Fibroblast of upper back skin (primary cell): ENCODE data around the gene KDM5B.
"Not testable (repeated sequence)": the region's sequence is repeated elsewhere in the genome, so short reads cannot be mapped to it uniquely, and the experiment has no call there.

ENCODE experiments used
- DNase-seq: peaks from one replicate; pipeline ENCODE4 v3.0.0-alpha.2; 2013

The KDM5B gene

DNA sequence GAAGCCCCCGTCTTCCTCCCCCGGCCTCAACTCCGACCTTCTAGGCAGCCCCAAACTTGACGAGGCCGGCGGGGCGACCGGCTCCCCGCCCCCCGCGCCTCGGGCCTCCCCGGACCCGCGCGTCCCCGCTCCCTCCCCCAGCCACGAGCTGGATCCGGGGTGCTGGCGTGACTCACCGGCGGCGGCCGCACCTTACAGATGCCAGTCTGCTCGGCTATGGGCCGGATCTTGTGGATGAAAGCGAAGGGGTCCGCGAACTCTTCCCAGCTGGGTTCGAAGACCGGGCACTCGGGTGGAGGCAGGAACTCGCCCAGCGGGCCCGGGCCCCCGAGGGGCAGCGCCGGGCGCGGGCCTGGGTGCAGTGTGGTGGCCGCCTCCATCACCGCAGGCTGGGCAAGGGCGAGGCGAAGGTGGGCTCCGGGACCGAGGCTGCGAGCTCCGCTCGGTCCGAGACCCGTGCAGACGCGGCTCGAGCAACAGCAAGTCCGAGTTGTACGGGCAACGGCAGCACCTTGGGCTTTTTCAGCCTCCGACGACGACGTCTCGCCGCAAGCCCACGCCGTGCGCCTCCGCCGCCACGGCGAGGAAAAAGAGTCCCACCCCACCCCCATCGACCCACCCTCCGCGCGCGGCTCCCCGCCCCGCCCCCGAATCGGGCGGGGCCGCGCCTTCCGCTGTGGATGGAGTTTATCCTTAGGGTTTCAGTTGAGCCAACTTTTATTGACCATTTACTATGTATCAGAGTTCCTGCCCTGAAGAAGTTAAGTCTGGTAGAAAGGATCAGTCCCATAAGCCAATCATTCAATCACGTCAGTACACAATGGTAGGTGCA lies at the start of gene KDM5B:
TSS of gene KDM5B (minus strand) at position 496 of the 832 bp plus-strand sequence. CDS start at position 380, 116 bp downstream.
- peak; percentile 71 for DNase-seq

DNA sequence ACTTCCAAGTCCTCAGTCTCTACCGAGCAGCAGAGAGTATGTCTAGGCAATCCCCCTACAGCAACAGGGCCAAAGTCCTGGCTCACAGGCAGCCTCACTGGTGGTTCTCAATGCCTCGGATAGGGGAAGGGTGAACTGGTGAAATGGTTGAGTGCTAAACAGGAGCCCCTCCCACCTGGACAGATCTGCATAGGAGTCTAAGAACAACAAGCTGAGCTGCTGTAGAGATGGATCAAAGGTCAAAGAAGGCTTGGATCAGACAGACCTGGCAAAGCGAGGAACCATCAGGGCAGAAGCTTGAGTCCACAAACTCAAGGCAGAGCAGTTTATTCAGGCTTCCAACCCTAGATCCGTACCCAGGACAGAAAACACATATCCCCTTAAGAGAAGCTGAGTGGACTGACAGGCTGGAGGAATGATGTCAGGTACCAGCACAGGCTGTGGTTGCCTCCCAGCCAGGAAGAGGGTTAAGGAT lies 49.0 kb upstream of the KDM5B start:
- DNase-seq = no peak

DNA sequence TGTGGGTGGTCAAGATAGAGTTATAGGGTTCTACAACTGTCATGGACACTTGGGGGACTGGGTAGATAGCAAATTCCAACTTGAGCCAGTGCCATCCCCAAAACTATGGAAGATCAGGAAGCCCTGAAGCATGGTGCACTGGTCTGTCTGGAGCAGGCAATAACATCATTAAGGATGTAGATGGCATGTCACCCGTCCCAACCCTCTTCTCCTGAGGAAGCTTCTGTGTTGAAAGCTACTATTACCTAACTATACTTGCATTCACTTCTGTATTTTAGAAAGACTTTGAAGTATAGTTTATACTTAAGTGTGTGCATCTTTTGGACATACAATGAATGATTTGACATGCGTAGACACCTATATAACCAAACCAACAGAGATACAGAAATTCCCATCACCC lies 47.8 kb upstream of the KDM5B start:
- DNase-seq = no peak

DNA sequence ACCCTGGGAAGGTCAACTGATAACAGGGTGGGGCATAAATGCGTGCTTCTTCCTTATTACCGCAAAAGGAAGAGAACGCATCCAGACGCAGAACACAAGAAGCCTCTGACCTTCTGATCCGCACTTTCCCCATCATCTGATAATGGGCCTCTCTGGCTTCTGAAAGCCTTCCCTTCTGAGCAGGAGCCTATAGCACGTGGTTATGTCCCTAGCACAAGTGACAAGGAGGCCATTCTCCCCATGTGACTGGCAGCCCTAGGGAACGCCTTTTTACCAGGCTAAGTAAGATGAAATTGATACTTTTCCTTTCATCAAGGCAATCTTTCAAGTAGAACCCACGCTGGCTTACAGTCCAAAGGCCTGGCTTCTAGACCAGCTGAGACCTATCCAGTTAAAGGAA lies 46.6 kb upstream of the KDM5B start:
- DNase-seq = no peak

DNA sequence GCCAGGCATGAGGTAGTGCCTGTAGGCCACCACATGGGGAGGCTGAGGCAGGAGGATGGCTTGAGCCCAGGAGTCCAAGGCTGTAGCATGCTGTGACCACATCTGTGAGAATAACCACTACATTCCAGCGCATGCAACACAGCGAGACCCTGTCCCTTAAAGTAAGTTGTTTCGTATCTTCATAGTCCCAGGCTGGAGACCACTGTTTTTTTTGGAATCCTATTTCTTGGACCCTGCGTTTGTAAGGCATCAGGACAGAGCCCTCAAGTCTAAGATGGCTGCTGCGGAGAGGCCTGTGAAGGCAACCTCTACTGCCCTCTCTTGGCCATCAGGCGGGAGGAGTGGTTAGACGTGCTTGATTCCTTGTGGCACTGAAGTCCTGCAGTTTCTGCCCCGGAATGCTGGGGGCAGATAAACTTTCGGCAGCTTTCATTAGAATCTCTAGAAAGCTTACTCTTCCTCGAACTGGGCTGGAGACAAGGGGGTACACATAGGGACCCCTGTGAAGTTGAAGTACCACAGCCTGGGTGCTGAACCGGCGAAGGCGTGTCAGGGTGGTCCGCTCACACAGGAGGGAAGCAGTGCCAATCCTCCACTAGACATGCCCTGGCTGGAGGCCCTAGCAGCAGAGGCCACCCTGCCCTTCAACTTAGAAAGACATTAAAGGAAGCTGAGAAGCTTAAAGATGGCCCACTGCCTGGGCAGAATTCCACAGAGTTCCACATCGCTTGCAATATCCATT lies 44.1 kb upstream of the KDM5B start:
- peak; percentile 62 for DNase-seq

DNA sequence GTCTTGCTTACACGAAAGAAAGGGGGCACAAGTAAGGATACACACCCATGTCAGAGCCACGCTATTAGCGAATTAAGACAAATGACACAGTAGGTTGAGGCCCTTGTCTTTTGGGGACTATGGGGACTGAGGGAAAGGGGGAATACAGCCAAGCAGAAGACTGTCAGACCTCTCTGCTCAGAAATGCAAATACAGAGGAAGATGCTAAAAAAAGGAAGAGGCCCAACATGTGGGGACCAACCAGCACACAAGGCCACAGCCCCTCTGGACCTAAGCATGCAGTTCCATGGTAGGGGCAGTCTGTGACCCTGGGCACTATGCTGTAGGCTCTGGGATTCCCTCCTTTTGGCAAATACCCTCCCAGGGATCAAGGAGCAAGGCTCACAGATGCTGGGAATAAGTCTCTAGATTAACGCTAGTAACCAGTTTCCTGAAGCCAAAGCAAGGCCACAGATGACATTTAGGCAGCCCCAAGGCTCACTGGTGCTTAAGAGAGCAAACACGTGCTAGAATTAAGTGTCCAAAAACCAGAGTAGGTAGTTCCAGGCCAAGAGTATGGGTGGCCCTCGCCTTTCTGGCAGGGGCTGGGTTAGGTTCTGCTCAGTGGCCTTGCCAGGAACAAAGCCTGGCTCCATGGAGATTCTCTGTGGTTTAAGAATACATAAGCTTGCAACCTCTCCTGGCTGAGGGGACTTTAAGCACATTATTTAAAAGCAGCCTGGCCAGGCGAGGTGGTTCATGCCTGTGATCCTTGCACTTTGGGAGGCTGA lies 42.6 kb upstream of the KDM5B start:
- DNase-seq = no peak

DNA sequence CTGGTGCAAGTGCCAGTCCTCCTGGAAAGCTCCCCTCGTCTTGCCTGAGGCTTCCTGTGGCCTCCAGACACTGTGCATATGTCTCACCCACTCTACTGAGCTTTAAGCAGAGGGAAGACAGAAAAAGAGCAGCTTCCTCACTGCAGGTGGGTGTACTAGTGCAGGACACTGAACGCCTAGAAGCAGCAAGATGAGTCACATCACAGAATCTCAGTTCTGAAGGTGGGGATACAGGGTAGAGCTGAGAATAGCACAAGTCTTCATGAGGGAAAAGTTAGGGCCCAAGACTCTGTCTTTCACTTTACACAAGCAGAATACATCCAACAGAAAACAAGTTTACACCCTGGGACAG lies 39.9 kb upstream of the KDM5B start:
- no peak for DNase-seq

DNA sequence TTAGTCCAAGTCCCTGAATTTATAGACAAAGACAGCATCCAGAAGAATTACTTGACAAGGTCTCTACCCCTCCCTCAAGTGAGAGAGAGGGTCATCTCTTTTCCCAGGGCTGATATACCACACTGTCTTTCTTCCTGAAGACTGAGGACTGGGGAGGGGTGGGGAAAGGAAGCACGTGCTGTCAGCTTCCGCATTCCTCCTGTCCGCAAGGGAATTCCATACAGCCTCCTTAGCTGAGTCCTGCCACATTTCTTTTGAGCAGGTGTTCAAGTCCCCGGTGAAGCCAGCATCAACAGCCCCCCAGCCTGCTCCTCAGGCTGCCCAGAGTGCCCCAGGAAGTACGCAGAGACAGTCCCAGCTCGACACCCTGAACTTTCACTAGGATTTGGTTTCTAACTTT lies 36.7 kb upstream of the KDM5B start:
- DNase-seq = peak; percentile 36

DNA sequence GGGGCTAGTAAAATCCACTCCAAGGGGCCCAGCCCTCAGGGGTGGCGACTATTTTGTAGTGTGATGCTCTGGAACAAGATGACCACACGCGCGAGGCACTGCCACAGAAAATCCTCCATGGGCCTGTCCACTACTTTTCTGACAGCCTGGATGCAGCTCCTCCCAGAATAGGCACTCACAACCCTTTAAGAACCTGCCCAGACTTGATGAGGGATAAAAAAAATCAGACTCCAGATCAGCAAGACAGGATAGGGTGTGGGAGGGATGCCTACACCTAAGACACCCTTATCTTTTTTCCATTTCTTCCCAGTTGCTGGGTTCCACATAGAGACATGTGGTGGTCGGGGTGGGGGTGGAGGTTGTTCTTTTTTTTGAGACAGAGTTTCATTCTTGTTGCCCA lies 36.0 kb upstream of the KDM5B start:
- DNase-seq = no peak

DNA sequence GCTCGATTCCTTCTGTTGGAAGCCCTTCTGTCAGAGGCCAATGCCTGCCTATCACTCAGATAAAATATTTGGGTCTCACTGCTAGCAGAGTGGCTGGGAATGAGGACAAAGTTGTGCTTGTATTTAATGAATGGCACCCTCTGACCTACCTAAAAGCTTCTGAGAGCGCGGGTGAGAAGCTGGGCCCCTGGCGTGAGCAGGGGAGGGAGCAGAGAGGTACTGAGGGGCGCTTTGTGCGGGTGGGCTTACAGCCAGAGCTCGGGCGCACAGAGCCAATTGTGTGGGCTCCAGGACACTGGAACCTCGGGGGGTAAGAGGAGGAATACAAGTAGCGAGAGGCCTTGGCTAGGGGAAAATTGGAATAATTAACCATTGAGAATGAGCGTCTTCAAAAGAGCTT lies 34.9 kb upstream of the KDM5B start:
- no peak for DNase-seq

DNA sequence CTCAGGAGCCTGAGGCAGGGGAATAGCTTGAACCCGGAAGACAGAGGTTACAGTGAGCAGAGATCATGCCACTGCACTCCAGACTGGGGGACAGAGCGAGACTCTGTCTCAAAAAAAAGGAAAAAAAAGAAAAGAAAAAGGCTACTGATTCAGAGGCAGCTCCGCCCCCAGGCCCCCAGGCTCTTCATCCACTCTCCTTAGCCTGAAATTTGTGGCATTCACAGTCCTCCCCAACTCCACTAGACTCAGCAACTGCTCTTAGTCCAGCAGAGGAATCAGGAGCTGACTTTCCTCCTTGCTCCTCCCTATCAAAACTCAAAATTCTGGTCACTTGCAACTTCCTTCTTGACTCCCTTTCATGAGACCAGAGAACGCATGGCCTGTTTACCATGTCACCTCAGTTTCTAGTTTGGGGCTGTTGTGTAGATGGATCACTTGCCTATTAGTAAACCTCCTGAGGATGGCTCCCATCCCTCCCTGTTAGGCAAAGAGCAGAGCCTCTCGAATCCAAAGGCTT lies 29.6 kb upstream of the KDM5B start:
- no peak for DNase-seq

DNA sequence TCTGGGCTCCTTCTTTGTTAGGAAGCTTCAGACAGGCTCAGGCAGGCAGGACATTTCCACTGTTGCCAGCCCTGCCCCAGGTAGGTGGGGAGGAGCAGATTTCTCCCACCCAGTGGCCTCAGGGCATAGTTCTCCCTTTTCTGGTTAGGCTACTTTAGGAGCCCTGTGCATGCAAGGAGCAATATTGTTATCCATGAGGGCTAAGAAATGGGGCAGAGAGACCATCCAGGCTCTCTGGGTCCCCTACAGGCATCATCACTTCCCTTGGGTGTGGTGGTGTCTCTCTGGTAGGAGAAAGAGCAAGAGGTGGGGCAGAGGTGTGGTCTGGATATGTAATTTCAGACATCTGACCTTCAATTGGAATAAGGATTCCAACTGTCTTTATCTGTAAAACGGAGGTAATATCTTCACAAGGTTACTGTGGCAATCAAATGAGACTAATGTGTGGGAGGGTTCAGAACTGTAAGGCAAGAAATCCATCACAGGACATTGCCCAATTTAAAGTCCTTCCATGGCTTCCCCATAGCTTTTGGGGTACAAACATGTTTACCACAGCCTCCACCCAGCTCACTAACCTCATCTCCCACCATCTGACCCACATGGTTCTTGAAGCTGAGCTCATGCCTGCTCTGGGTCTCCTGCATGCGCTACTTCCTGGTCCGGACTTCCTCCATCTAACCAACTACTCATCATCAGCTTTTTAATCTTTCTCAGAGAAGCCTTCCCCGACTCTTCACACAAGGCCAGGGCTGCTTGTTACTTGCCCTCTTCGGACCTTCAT lies 28.6 kb upstream of the KDM5B start:
- no peak for DNase-seq

DNA sequence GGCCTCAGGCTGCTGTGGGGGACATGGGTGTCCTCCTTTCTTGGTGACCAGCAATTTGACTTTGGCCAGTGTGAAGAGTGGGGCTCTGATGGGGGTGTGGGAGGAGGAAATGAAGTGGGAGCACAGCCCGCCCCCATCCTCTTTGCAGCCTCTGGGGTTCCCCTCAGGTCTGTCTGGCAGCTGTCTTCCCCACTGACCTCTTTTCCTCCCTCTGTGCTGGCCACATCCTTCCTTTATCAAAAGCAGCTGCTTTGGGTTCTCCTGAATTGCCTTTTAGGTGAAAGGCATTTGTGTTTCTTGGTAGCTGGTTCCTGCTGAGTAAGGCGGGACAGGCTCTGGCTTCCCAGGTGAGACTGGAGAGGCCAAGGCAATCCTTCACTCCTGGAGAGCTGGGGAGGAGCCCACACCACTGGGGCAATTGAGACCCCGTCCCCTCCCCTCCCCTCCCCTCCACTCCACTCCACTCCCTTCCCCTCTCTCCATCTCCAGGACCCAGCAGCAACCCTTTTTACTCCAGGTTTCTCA lies 27.4 kb upstream of the KDM5B start:
- peak; percentile 10 for DNase-seq

DNA sequence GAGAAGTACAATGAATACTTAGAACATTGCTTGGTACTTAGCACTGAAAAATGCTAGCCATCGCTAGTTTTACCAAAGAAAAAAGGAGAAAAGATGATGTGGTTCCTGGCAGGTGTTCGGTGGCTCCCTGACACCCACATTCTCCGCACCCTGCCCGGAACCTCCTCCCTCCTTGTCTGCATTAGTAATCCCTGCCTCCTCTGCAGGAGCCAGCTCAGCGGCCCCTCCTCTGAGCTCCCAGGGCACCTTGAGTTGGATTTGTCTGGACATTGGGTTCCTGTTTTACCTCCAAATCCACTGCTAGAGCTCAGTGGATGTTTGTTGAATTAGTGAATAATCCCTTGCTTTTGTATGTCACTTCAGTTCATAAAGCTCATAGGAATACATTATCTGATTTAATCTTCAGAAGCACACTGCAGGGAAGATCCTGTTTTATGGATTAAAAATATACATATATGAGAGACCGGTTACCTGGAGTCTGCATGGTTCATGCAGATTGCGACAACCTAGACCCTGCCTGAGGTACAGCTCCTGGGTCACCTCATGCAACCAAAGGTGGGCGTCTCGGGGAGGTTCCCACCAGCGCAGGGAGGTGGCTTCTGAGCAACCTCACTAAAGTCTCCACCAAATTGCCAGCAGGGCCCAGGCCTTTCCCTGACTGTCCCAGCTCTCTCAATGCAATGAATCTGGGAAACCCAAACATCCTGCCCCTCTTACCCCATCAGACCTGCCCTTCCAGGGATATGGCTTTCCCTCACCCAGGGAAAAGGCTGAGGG lies 26.7 kb upstream of the KDM5B start:
- no peak for DNase-seq

DNA sequence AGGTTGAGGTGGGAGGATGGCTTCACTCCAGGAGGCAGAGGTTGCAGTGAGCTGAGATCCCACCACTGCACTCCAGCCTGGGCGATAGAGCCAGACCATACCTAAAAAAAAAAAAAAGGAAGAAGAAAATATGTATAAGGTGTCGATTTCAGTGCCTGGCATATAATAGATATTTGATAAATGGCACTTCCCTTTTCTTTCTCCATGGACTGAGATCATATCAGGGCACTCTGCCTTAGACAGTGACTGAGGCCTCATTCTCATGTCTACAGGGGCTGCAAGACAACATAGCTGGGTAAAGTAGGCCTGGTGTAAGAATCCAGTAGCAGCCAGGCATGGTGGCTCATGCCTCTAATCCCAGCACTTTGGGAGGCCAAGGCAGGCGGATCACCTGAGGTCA lies 23.7 kb upstream of the KDM5B start:
- DNase-seq = no peak

DNA sequence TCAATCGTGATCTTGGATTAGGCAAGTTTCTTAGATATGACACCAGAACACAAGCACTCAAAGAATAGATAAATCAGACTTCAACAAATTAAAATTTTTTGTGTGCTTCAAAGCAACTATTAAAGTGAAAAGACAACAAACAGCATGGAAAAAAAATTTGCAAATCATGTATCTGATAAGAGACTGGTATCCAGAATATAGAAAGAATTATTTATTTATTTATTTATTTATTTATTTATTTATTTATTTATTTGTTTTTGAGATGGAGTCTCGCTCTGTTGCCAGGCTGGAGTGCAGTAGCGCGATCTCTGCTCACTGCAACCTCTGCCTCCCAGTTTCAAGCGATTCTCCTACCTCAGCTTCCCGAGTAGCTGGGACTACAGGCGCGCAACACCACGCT lies 21.0 kb upstream of the KDM5B start:
- not testable (repeated sequence) for DNase-seq

DNA sequence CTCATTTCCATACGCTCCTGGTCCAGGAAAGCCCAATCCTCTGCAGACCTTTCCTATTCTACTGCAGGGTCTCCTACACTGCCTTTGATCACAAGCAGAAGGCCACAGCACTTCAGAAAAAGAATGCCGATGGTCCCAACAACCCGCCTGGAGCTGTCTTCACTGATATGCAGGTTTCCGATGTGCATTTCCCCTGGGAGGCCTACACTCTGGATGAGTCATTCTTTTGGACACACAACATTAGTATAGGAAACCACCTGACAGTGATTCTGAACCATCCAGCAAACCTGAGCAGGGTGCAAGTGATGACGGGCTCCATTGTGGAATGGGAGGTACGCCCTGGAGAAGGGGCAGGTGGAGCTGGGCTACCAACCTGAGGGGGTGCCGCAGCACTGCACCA lies 17.5 kb upstream of the KDM5B start:
- DNase-seq = no peak

DNA sequence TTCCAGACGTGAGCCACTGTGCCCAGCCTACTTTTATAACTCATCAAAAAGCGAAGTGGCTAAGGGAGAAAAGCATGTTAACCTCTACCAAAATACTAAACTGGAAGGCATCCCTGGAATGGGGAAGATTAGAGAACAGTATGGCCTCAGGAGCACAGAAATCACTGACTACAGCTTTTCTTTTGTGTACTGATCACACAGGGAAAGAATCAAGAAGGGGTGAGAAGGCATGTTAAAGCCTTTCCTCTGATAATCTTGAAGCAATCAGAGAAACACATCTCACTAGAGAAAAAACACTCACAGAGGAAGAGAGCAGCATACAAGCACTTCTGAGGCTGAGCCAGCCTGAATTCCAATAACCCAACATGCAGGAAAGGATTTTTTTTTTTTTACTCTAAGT lies 13.2 kb upstream of the KDM5B start:
- DNase-seq = peak; percentile 60

DNA sequence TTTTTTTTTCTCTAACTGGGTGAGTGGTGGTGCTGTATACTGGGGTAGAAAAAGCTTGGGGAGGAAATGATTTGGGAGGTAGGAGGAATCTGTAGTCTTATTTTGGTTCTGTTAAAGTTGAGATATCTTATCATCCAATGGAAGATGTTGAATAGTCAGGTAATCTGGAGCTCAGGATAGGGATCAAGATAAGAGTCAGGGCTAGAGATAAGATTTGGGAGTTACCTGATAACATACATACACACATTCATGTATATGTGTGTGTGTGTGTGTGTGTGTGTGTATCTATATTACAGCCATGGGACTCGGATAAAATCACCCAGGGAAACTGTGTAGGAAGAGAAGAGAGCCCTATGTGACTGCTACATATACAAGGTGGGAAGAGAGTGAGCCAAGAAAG lies 10.6 kb upstream of the KDM5B start:
- DNase-seq = no peak

DNA sequence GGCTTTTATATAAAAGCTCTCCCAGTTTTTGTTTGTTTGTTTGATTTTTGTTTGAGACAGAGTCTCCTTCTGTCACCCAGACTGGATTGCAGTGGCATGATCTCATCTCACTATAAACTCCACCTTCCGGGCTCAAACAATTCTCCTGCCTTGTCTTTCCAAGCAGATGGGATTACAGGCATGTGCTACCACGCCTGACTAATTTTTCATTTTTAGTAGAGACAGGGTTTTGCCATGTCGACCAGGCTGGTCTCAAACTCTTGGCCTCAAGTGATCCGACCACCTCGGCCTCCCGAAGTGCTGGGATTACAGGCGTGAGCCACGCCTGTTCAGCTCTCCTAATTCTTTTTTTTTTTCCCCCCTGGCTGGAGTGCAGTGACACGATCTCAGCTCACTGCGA lies 6.9 kb upstream of the KDM5B start:
- no peak for DNase-seq
